ENCODE results near the gene MAPK4.

DNA sequence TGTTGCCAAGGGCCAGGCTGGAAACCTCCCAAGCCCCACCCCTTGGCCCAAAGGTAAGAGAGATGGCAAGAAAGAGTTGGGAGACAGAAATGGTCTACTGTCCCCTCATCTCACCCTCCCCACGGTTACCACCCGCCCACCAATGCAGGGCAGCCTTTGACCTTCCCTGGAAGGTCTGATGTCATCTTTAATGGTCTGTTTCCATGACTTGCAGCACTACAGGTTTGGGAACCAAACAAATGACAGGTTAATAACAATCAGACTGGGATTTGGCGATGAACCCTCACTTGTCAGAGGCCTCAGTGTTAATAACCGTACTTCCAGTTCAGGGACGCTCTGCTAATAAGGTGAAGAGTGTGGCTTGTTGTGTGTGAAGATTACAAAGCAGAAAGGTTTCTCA, 189.5 kb downstream of the MAPK4 start:
- TF ChIP-seq, protein P1, sequence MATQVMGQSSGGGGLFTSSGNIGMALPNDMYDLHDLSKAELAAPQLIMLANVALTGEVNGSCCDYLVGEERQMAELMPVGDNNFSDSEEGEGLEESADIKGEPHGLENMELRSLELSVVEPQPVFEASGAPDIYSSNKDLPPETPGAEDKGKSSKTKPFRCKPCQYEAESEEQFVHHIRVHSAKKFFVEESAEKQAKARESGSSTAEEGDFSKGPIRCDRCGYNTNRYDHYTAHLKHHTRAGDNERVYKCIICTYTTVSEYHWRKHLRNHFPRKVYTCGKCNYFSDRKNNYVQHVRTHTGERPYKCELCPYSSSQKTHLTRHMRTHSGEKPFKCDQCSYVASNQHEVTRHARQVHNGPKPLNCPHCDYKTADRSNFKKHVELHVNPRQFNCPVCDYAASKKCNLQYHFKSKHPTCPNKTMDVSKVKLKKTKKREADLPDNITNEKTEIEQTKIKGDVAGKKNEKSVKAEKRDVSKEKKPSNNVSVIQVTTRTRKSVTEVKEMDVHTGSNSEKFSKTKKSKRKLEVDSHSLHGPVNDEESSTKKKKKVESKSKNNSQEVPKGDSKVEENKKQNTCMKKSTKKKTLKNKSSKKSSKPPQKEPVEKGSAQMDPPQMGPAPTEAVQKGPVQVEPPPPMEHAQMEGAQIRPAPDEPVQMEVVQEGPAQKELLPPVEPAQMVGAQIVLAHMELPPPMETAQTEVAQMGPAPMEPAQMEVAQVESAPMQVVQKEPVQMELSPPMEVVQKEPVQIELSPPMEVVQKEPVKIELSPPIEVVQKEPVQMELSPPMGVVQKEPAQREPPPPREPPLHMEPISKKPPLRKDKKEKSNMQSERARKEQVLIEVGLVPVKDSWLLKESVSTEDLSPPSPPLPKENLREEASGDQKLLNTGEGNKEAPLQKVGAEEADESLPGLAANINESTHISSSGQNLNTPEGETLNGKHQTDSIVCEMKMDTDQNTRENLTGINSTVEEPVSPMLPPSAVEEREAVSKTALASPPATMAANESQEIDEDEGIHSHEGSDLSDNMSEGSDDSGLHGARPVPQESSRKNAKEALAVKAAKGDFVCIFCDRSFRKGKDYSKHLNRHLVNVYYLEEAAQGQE (IDR thresholded peaks at IDR 0.05; ENCODE audit: insufficient replicate concordance, low read depth), result no peak
- TF ChIP-seq, protein P2, sequence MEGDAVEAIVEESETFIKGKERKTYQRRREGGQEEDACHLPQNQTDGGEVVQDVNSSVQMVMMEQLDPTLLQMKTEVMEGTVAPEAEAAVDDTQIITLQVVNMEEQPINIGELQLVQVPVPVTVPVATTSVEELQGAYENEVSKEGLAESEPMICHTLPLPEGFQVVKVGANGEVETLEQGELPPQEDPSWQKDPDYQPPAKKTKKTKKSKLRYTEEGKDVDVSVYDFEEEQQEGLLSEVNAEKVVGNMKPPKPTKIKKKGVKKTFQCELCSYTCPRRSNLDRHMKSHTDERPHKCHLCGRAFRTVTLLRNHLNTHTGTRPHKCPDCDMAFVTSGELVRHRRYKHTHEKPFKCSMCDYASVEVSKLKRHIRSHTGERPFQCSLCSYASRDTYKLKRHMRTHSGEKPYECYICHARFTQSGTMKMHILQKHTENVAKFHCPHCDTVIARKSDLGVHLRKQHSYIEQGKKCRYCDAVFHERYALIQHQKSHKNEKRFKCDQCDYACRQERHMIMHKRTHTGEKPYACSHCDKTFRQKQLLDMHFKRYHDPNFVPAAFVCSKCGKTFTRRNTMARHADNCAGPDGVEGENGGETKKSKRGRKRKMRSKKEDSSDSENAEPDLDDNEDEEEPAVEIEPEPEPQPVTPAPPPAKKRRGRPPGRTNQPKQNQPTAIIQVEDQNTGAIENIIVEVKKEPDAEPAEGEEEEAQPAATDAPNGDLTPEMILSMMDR (IDR thresholded peaks at IDR 0.05; ENCODE audit: insufficient read depth, low read length), result no peak
- TF ChIP-seq POLR2AphosphoS5 (IDR thresholded peaks at IDR 0.05; ENCODE audit: low read depth), result no peak
- TF ChIP-seq GABPA (IDR thresholded peaks at IDR 0.05; ENCODE audit: low read depth), result no peak
